NCI-H2171 treated with DMSO at 0.1 percent for 48 hours (cell line): ENCODE measurements around the gene BMI1.

ENCODE experiments used
- DNase-seq: peaks from one replicate; lab custom pipeline; 2025; lab: John Stamatoyannopoulos, UW

The BMI1 gene

GRCh38 chr10:22319980-22320558 lies 830 bp upstream of the BMI1 start:
- DNase-seq = peak; percentile 16

DNA sequence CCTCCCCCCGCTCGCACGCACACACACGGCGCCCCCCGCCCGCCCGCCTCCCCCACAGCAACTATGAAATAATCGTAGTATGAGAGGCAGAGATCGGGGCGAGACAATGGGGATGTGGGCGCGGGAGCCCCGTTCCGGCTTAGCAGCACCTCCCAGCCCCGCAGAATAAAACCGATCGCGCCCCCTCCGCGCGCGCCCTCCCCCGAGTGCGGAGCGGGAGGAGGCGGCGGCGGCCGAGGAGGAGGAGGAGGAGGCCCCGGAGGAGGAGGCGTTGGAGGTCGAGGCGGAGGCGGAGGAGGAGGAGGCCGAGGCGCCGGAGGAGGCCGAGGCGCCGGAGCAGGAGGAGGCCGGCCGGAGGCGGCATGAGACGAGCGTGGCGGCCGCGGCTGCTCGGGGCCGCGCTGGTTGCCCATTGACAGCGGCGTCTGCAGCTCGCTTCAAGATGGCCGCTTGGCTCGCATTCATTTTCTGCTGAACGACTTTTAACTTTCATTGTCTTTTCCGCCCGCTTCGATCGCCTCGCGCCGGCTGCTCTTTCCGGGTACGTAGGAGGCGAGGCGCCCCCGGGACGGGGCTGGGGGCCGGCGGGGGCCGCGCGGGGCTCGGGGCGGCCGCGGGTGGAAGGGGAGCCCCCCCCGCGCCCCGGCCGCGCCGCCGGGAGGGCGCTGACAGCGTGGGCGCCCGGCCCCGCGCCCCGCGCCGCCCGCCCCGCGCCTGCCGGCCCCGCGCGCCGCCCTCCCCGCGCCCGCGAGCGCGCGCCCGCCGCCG lies 441 bp downstream of the BMI1 start:
- peak; percentile 37 for DNase-seq

GRCh38 chr10:22321924-22322640 lies 1.2 kb downstream of the BMI1 start:
- DNase-seq = peak; percentile 5

GRCh38 chr10:22322641-22323160 lies 1.8 kb downstream of the BMI1 start:
- no peak for DNase-seq

GRCh38 chr10:22323538-22324305 lies 2.8 kb downstream of the BMI1 start:
- no peak for DNase-seq

DNA sequence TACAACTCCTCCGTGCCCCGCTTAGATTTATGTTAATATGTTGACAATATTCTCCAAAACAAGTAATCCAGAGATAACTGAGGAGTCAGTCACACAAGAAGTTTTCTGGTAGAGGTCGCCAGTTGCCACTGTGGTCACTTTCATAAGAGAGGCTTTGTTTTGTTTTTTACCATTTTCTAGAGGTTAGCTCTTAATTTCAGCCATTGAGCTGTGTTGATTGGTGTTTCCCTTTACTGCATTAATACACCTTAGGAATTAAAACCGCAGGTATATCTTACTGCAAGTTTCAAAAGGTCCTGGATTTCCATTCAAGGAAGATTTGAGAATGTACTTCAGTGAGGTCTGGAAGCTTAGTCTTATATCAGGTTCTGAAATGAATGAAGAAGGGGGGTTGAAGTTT lies 3.5 kb downstream of the BMI1 start:
- no peak for DNase-seq

- DNase-seq = no peak
Measured at GRCh38 chr10:22324893-22325271, 4.0 kb downstream of the BMI1 start.

DNA sequence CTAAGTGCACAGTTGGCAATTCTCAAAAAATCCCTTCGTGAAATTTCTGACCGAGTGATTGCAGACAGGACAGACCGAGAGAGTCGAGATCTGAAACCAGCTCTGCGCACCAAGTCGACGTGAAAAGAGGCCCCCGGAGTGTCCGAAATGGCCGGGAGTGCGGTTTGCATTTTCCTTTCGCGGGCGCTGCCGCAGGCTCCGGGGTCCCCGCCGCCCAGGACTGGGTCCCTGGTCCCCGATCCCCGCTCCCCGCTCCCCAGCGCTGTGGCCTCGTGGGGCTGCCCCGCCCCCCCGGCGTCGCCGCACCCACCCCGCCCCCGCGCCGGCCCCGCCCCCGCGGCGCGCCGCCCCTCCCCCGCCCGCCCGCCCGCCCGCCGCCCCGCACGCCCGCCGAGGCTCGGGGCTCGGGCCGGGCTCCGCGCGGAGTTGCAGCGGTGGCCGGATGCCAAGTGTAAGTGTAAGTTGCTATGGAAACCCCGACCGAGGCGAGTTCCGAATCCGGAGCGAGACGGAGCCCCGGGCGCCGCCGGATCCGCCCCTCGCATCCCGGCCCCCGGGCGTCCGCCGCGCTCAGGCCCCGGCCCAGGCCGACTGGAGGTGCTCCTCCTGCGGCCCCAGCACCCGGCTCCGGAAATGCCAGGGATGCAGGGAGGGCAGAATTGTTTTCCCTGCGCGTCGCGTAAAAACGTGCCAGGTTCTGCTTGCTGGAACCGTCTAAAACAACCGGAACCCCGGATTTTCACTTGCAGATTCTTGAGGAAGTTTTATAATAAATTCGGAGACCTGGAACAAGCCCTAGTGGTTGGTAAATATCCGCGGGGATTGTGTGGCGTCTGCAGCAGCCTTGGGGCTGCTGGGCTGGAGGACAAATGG lies 4.6 kb downstream of the BMI1 start:
- peak; percentile 10 for DNase-seq

DNA sequence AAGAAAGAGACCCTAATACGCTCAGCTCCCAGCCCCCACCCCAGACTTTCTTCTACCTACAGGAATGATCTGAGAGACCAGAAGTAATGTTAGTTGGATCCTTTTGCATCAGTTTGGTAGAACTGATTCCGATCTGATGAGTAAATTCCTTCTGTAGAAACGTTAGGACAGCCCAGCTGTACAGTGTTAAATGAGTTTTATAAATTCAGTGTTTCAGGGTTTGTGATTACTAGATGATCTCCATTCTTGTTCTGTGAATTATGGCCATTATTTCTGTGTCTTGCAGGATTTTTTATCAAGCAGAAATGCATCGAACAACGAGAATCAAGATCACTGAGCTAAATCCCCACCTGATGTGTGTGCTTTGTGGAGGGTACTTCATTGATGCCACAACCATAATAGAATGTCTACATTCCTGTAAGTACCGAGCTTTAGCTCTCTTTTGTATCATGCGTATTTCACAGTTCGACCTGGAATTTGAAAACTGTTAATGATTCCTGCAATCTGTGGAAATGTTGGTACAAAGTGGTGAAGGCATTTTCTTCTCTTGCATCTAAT lies 5.3 kb downstream of the BMI1 start:
- DNase-seq = no peak

GRCh38 chr10:22329150-22329549 lies 8.3 kb downstream of the BMI1 start:
- DNase-seq = no peak

DNA sequence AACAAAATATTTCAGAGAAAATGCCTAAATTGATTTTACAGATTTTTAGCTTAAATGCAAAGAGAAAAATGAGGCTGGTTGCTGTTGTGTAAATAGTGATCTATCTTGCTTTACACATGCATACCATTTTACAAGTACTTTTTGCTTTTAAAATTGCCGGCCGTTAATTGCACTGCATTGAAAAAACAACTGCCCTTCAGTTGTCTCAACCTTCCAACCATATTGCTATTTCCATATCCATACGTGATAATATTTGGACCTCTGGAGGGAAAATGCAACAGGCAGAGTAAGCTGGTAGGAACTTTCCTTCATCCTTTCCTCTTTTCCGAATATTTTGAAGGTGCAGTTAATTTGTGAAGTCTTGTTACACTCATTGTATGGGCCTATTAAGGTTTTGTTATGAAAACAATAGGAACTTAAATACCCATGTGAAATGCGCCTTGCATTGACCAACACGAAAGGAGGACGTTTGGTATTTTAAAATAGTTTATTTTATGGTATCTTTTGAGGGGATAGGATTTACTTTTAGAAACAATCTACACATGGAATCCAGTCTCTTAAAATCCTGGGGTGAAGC lies 11.3 kb downstream of the BMI1 start:
- no peak for DNase-seq

DNA sequence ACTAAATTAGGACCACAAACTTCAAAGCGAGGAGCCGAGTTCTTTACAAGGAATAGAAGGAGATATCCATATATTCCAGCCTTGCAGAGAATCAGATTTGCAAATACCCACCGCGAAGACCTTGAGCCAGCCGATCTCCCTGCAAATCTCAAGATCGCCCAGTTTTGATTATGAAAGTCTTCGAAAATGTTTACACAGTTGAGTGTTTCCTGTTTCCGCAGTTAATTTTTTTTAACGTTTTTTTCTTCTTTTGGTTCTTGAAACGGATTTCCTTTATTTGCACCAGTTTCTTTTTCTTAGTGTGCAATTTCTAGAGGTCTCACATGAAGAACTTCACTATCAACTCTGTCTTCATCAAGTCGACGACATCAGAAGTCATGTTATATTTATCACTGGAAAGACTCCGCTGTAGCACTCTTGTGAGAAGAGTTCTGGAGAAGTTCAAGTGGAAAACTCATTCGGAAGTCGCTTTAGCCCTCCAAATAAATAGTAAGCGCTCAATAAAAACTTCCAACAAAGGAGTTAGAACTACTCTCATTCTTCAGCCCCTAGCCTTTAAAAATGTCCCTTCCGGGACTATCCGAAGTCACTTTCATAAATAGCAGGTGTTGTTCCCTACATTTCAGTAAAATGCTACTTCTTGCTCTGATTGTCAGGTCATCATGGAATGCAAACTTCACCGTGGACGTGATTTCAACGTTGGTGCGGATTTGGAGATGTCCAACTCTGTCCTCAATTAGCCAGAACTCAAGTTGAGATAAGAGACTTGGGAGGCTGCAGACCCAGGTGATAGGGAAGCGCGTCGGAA lies 12.5 kb downstream of the BMI1 start:
- DNase-seq = no peak

DNA sequence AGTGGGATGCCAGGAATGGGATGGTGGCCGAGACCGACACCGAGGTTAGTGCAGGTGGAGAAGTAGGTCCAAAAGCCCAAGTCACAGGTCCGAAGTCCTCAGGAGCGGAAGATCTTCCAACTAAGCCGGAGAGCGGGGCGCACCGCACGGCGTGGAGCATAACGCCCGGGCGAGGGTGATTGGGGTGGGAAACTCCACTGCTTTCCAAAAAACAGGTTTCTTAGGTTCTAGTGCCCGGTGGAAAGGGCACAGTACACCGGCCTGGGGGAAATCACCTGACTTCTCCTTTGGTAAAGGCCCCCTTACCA lies 13.0 kb downstream of the BMI1 start:
- DNase-seq = no peak

DNA sequence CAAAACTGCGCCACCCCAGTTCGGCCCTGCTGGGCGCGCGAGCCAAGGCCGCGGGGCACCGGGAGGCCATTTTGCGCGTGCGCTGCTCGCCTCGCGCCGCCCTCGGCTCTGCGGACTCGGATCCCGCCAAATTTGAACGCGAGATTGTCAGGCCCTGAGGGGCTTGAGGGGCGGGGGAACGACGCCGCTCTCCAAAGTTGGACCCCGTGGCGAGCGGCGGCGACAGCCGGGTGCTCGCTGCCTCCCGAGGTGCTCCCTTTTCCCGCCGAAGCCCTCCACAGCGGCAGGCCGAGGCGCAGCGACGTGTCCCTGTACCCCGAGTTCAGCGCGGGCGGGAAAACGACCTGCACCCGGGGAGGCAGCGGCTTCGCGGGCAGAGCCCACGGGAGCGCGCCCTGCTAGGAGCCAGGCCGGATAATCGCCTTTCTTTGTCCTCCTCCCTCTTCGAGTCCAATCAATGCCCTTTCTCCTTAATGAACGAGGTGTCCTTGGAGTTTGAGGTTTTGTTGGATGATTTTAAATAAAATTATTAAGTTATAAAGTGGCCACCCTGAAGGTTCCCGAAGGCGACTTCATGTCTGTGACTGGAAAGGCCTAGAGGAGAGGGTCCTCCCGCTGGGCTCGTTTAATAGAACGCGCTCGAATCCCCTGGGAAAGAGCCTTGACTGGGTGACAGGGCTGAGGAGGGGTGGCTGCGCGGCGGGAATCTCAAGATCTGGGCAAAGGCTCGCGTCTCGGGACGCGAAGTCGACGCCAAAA lies 13.7 kb downstream of the BMI1 start:
- DNase-seq = no peak

GRCh38 chr10:22335173-22335933 lies 14.5 kb downstream of the BMI1 start:
- no peak for DNase-seq

- DNase-seq = no peak
Measured at GRCh38 chr10:22338185-22338900, 17.4 kb downstream of the BMI1 start.

- no peak for DNase-seq
Measured at GRCh38 chr10:22338931-22339330, 18.0 kb downstream of the BMI1 start.
